HG02852 (cell line): Measurements from ENCODE around the gene UBE2N.
A peak's percentile ranks its signal among the peaks of the same experiment; 100 is the strongest.

Source experiments
- ATAC-seq: cut with Tn5 transposase; IDR thresholded peaks from one replicate; pipeline ENCODE4 v1.9.1; 2021; ENCODE audit warnings: mild to moderate bottlenecking, moderate library complexity; ENCODE audit not compliant: unreplicated experiment

Gene UBE2N

DNA sequence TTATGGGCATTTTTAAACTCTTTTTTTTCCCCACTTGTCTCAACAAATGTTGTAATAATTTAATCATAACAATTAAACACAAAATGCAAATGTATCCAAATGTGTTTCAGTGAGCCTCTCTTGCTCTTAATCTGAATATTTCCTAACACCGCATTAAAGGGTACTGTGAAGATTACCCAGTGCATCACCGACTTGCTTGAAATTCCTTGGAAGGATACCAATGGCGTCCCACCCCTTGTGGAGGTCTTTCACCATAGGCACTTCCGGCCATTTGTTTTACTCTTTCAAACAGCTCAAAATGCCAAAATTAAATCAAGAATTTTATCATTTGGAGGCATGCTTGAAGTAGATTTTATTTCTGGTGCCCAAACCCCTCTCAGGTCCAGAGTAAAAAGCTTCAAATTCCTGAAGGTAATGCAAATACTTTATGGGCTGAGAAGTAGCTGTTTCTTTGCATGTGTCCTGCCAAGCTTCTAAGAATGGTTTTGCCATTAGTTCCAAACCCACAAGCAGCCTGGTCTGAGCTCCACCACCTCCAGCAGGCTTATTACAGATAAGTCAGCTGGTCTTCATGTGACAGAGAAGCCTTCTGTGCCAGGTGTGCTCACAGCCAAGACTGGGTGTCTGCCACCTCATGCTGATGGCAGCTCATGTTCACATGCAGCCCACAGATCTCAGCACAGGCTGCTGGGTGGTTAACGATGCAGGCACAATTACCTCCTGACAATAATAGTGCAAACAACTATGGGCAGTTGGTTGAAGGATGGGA, 80.4 kb downstream of the UBE2N start:
- no peak for ATAC-seq

GRCh38 chr12:93360688-93361087, 81.1 kb downstream of the UBE2N start:
- ATAC-seq, result no peak

DNA sequence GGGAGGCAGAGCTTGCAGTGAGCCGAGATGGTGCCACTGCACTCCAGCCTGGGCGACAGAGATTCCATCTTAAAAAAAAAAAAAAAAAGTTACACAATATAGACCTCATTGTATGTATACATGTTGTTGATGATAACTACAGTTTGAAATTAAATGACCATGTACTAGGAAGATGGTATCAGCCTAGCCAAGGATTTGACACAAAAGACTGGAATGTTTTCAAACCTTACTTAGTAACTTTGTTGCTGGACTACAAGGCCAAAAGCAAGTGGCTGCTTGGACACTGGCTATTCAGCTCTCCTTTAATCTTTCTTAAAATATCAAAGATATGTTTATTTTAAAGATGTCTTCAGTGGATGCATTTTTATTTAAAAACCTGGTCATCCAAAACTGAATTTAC, 82.9 kb downstream of the UBE2N start:
- ATAC-seq, result no peak

- ATAC-seq, result peak; percentile 83
These were observed 83.7 kb downstream of the UBE2N start for GRCh38 chr12:93358058-93358457.

DNA sequence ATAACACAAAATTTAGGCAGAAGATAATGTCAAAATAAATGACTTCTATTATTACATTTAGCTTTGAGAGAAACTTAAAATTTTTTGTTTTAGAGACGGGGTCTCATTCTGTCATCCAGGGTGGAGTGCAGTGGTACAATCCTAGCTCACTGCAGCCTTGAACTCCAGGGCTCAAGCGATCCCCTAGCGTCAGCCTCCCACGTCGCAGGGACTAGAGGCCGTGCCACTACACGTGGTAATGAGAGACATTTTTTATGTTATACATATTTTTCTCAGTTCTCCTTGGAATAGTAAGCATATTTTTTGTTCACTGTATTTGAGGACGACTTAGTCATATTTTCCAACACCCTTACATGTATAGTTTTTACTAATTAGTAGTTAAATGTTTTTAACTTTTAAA, 85.5 kb downstream of the UBE2N start:
- ATAC-seq, result no peak
